ENCODE results near the gene NAA15.

The NAA15 gene

GRCh38 chr4:139469216-139469615 is 167.9 kb downstream of the NAA15 start:
- CTCF ChIA-PET = interaction anchor here (1.0 kb wide), 1 partner anchor 12 kb away, joined by 3 read pairs; no protein-coding TSS in a partner anchor
- TF ChIP-seq LEF1 (IDR thresholded peaks at IDR 0.05; ENCODE audit: borderline replicate concordance) (no peak), L3MBTL2 (conservative IDR thresholded peaks at IDR 0.05) (no peak), TARDBP (IDR thresholded peaks at IDR 0.05) (no peak), CTBP1 (IDR thresholded peaks at IDR 0.05; ENCODE audit: borderline replicate concordance) (no peak), ELF4 (IDR thresholded peaks at IDR 0.05) (no peak), FOXM1 (IDR thresholded peaks at IDR 0.05; ENCODE audit: borderline replicate concordance) (no peak), BHLHE40 (IDR thresholded peaks at IDR 0.05; ENCODE audit: borderline replicate concordance) (no peak), ZNF384 (IDR thresholded peaks at IDR 0.05) (no peak)

More at GRCh38 chr4:139469216-139469615, 167.9 kb downstream of the NAA15 start:
- DNase-seq (ENCODE audit: extremely low spot score) = no peak
- POLR2A ChIA-PET = no interaction called here

Measured in HEK293T (cell line).